Measurements from ENCODE around the gene THSD7A.

THSD7A gene

GRCh38 chr7:11327633-11328032 is 504.4 kb downstream of the THSD7A start:
- Histone ChIP-seq H3K4me3 (replicated peaks; ENCODE audit: low read depth, low read length) (no peak overlapping the region), H3K36me3 (ENCODE audit: control insufficient read depth, insufficient read depth, low read length) (no peaks in the 10 kb centered on the region), H3K27me3 (replicated peaks; ENCODE audit: control insufficient read depth, insufficient read depth, low read length) (no peaks in the 10 kb centered on the region)
- no peak for TF ChIP-seq CTCF (IDR thresholded peaks at IDR 0.05; ENCODE audit: insufficient read depth, low read length, poor library complexity, severe bottlenecking)
- no peak for DNase-seq (ENCODE audit: extremely low read depth, insufficient read length)

Data from GM06990 (cell line).